ENCODE measurements around the gene ZDHHC7. TPM values are rescaled to one million over a fixed set of nuclear protein-coding genes. Genes with fewer than 3 reads are reported as not detected.
A peak's percentile ranks its signal among the peaks of the same experiment; 100 is the strongest.
"Not testable (repeated sequence)": the region's sequence is repeated elsewhere in the genome, so short reads cannot be mapped to it uniquely, and the experiment has no call there.

The ZDHHC7 gene
- total RNA-seq, 1 experiment from 2014 or later = 72.6 TPM

- Histone ChIP-seq H3K27ac (no peak overlapping the region), H3K36me3 (no peaks in the 10 kb centered on the region), H3K4me1 (replicated peaks) (no peaks in the 10 kb centered on the region), H3K4me3 (no peak overlapping the region), H3K27me3 (replicated peaks) (no peaks in the 10 kb centered on the region), H3K9me3 (replicated peaks) (no peaks in the 10 kb centered on the region)
- peak; percentile 64 to 80 for DNase-seq (ENCODE audit: low read depth in 1 of 2, low spot score in 2 of 2)
These were observed 58.8 kb downstream of the ZDHHC7 start for GRCh38 chr16:84952335-84953189.

GRCh38 chr16:84950906-84951305 lies 60.4 kb downstream of the ZDHHC7 start:
- DNase-seq (ENCODE audit: low read depth in 1 of 2, low spot score in 2 of 2) = no peak
- no peak overlapping the region for H3K4me3 ChIP-seq
- H3K9me3 ChIP-seq (replicated peaks) = no peaks in the 10 kb centered on the region
- no peaks in the 10 kb centered on the region for H3K4me1 ChIP-seq (replicated peaks)
- no peaks in the 10 kb centered on the region for H3K27me3 ChIP-seq (replicated peaks)
- H3K27ac ChIP-seq = no peak overlapping the region
- no peaks in the 10 kb centered on the region for H3K36me3 ChIP-seq

DNA sequence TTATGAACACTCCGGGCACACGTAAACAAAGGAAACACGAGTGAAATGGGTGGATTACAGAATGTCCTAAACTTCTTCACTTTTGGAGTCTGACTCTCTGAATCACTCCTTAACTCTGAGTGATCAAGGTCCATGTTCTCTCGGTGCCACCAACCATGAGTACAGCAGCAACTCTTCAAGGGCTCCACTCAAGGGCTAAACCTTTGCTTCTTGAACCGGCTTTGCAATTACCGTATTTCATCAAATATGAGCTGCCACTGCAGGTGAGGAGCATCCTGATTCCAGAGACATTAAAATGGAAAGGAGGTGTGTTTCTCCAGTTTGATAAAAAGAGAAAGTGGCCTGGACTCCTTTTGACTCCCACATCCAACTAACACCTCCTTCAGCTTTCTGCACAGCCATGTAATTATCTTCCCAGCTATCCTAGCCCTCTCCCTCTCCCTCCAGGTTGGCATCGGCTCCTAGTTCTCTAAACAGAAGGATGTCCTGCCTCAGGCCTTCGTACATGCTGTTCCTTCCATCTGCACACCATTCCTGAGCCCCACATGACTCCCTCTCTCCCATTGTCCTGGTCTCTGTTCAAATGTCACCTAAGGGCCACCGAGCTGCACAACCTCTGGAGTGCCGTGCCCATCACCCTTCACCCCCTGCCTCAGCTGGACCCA lies 61.4 kb downstream of the ZDHHC7 start:
- Histone ChIP-seq H3K27ac (no peak overlapping the region), H3K36me3 (no peaks in the 10 kb centered on the region), H3K4me3 (no peak overlapping the region), H3K27me3 (replicated peaks) (no peaks in the 10 kb centered on the region), H3K9me3 (replicated peaks) (no peaks in the 10 kb centered on the region), H3K4me1 (replicated peaks) (no peaks in the 10 kb centered on the region)
- no peak for DNase-seq (ENCODE audit: low read depth in 1 of 2, low spot score in 2 of 2)

DNA sequence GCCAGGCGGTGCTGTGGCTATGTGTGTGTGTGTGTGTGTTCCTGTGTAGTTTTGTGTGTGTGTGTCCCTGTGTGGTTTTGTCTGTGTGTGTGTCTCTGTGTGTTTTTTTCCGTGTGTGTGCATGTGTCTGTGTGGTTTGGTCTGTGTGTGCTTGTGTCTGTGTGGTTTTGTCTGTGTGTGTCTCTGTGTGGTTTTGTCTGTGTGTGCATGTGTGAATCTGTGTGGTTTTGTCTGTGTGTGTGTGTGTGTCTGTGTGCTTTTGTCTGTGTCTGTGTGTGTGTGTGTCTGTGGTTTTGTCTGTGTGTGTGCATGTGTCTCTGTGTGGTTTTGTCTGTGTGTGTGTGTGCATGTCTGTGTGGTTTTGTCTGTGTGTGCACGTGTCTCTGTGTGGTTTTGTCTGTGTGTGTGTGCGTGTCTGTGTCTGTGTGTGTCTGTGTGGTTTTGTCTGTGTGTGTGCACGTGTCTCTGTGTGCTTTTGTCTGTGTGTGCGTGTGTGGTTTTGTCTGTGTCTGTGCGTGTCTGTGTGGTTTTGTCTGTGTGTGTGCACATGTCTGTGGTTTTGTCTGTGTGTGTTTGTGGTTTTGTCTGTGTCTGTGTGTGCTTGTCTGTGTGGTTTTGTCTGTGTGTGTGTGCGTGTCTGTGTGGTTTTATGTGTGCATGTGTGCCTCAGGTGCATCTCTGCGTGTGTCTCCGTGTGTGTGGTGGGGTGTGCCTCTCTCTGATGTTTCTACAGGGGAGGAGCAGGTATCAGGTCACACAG lies 62.3 kb downstream of the ZDHHC7 start:
- H3K27me3 ChIP-seq (replicated peaks) = no peaks in the 10 kb centered on the region
- no peak overlapping the region for H3K27ac ChIP-seq
- no peaks in the 10 kb centered on the region for H3K4me1 ChIP-seq (replicated peaks)
- no peaks in the 10 kb centered on the region for H3K36me3 ChIP-seq
- DNase-seq (ENCODE audit: low read depth in 1 of 2, low spot score in 2 of 2) = no peak
- H3K9me3 ChIP-seq (replicated peaks) = no peaks in the 10 kb centered on the region
- no peak overlapping the region for H3K4me3 ChIP-seq

DNA sequence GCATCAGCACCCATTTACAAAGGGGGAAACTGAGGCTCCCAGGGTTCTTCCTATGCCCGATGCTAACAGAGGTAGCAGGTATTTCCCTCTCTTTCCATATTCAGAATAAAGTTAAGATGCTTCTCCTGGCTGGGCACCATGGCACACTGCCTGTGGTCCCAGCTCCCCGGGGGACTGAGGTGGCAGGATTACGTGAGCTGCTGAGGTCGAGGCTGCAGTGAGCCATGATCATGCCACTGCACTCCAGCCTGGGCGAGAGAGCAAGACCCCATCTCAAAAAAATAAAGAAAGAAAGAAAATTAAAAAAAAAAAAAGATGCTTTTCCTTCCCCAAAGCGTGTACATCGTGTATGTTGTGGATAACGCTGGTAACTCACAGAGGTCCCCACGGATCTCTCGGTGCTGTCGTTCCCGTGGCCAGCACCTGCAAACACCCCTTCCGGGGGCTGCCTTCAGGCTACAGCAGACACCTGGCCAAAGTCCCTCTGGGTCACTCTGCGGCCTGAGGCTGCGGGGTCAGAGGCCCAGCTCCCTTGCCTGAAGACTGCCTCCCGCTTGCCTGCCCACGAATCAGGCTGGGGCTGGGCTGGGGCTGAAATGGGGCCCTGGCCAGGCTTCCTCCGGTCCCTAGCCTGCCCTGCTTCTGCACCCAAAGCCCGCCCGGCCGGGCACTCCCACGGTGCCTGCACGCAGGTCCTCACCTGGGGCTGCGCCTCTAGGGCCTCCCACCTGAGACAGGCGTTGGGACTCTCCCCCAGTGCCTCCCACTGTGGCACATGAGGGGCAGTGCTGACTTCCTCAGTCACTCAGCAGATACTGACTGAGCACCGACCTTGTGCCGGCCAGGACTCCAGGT lies 63.1 kb downstream of the ZDHHC7 start:
- no peak for DNase-seq (ENCODE audit: low read depth in 1 of 2, low spot score in 2 of 2)
- Histone ChIP-seq H3K27me3 (replicated peaks) (no peaks in the 10 kb centered on the region), H3K4me3 (no peak overlapping the region), H3K27ac (no peak overlapping the region), H3K4me1 (replicated peaks) (no peaks in the 10 kb centered on the region), H3K36me3 (no peaks in the 10 kb centered on the region), H3K9me3 (replicated peaks) (no peaks in the 10 kb centered on the region)

DNA sequence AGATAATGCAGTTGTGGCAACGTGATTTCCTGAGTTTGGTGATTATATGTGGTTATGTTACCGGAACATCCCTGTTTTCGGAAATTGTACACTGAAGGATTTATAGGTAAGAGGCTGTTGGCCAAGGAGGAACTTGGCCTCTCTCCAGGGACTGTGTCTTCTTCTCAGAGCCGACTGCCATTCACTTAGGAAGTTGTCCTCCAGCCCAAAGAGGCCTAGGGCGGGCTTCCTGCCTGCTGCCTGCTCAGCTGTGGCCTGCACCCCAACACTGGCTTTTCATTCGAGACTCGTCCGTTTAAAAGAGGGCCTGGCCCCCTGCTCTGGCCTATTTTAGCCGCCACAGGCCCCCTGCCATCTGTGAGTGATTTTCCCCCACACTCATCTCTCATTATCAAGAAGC lies 64.3 kb downstream of the ZDHHC7 start:
- peaks cover 2% of the 10 kb centered on the region for H3K4me1 ChIP-seq (replicated peaks)

DNA sequence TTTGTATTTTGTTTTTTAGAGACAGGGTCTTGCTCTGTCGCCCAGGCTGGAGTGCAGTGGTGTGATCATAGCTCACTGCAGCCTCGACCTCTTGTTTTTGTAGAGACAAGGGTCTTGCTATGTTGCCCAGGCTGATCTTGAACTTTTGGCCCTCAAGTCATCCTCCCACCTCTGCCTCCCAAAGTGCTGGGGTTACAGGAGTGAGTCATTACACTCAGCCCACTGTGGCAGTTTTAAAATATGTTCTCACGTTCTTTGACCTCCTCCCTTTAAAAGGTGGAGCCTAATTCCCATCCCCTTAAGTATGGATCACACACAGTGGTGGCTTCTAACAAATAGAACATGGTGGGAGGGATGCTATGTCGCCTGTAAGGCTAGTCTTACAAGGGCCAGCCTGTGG lies 67.7 kb downstream of the ZDHHC7 start:
- DNase-seq (ENCODE audit: low read depth in 1 of 2, low spot score in 2 of 2) = no peak
- Histone ChIP-seq H3K36me3 (no peaks in the 10 kb centered on the region), H3K4me3 (no peak overlapping the region), H3K9me3 (replicated peaks) (no peaks in the 10 kb centered on the region), H3K27ac (no peak overlapping the region), H3K4me1 (replicated peaks) (peaks cover 10% of the 10 kb centered on the region), H3K27me3 (replicated peaks) (no peaks in the 10 kb centered on the region)

More for the DNA sequence above, 64.3 kb downstream of the ZDHHC7 start:
- Histone ChIP-seq H3K9me3 (replicated peaks) (no peaks in the 10 kb centered on the region), H3K36me3 (no peaks in the 10 kb centered on the region), H3K27me3 (replicated peaks) (no peaks in the 10 kb centered on the region), H3K27ac (no peak overlapping the region), H3K4me3 (no peak overlapping the region)
- DNase-seq (ENCODE audit: low read depth in 1 of 2, low spot score in 2 of 2) = no peak

- no peak for DNase-seq (ENCODE audit: low read depth in 1 of 2, low spot score in 2 of 2)
- Histone ChIP-seq H3K4me1 (replicated peaks) (peaks cover 10% of the 10 kb centered on the region), H3K9me3 (replicated peaks) (no peaks in the 10 kb centered on the region), H3K27me3 (replicated peaks) (no peaks in the 10 kb centered on the region), H3K36me3 (no peaks in the 10 kb centered on the region), H3K4me3 (no peak overlapping the region), H3K27ac (no peak overlapping the region)
These were observed 68.5 kb downstream of the ZDHHC7 start for GRCh38 chr16:84942786-84943185.

- Histone ChIP-seq H3K27me3 (replicated peaks) (no peaks in the 10 kb centered on the region), H3K4me3 (no peak overlapping the region), H3K9me3 (replicated peaks) (no peaks in the 10 kb centered on the region), H3K4me1 (replicated peaks) (peaks cover 10% of the 10 kb centered on the region), H3K36me3 (no peaks in the 10 kb centered on the region), H3K27ac (no peak overlapping the region)
- peak; percentile 50 to 79 for DNase-seq (ENCODE audit: low read depth in 1 of 2, low spot score in 2 of 2)
These were observed 69.4 kb downstream of the ZDHHC7 start for GRCh38 chr16:84941921-84942320.

DNA sequence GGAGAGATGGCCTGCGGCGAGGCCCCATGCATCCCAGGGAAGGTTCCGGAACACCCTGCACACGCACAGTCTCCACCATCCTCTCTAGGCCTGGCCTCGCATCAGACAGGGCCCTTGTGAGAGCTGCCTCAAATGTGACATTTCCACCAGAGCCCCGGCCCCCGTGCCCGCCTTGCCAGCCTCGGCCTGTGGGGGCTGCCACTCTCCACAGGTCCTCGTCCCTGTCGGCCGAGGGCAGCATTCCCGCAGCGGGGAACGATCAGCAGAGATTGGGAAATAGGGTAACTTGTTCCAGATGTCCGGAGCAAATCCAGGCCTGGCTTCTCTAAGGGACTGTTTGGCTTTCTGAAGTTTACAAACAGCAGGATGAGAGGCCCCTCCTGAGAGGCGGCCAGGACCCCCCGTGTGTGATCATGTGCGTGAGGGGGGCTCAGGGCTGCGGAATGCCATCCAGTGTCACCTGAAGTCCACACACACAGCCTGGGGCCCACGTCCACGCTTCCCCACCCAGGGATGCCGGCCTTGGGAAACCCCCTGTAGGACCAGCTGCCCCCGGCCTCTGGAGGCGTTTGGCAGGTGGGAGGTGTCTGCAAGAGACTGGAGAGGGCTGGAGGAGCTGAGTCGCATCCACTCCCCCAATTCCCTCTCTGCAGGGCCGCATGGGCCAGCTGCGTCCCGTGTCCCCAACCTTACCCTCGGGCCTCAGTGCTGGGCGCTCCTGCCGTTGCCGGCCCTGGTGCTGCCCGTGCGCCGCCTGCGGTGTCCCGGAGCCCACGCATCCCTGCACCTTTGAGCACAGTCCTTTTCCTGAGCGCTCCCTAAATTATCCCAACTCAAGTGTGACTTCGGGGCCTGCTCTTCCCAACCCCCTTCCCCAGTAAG lies 70.4 kb downstream of the ZDHHC7 start:
- peaks cover 10% of the 10 kb centered on the region for H3K4me1 ChIP-seq (replicated peaks)
- no peak overlapping the region for H3K4me3 ChIP-seq
- no peaks in the 10 kb centered on the region for H3K27me3 ChIP-seq (replicated peaks)
- no peaks in the 10 kb centered on the region for H3K9me3 ChIP-seq (replicated peaks)
- DNase-seq (ENCODE audit: low read depth in 1 of 2, low spot score in 2 of 2) = no peak
- H3K27ac ChIP-seq = no peak overlapping the region
- no peaks in the 10 kb centered on the region for H3K36me3 ChIP-seq

- not testable (repeated sequence) for H3K4me3 ChIP-seq; H3K36me3 ChIP-seq; H3K27ac ChIP-seq; H3K4me1 ChIP-seq (replicated peaks); DNase-seq (ENCODE audit: low read depth in 1 of 2, low spot score in 2 of 2); H3K27me3 ChIP-seq (replicated peaks); H3K9me3 ChIP-seq (replicated peaks)
These were observed 72.7 kb downstream of the ZDHHC7 start for GRCh38 chr16:84938616-84939015.

GRCh38 chr16:84937196-84938005 lies 73.9 kb downstream of the ZDHHC7 start:
- H3K27ac ChIP-seq = no peak overlapping the region
- H3K27me3 ChIP-seq (replicated peaks) = no peaks in the 10 kb centered on the region
- H3K36me3 ChIP-seq = no peaks in the 10 kb centered on the region
- H3K4me1 ChIP-seq (replicated peaks) = peaks cover 10% of the 10 kb centered on the region
- no peak for DNase-seq (ENCODE audit: low read depth in 1 of 2, low spot score in 2 of 2)
- no peak overlapping the region for H3K4me3 ChIP-seq
- no peaks in the 10 kb centered on the region for H3K9me3 ChIP-seq (replicated peaks)

Measured in SJSA1 (cell line).